OCI-LY3 (cell line): Measurements from ENCODE around the gene PTPRA.

Source experiments
- H2AFZ ChIP-seq: fragments of 200-600, 300-600 bp; shearing (Covaris generic); 2 replicates; pipeline ENCODE4 v1.6.0; 2014; ENCODE audit warnings: antibody characterized with exemption, low read depth, low read length
- H3K27ac ChIP-seq: fragments of 200-600, 300-600 bp; sonication (generic); 2 replicates; pipeline ENCODE4 v1.5.1; 2014; ENCODE audit warnings: mild to moderate bottlenecking, low read length, moderate library complexity, mixed read lengths
- H3K27me3 ChIP-seq: fragments of 200-600, 300-600 bp; sonication (generic); 2 replicates; pipeline ENCODE4 v1.6.1; 2014; ENCODE audit warnings: low read depth, low read length, mixed read lengths
- H3K36me3 ChIP-seq: fragments of 200-600, 300-600 bp; sonication (generic); replicated peaks from 2 replicates; pipeline ENCODE3; 2014; ENCODE audit warnings: low read depth, low read length, mixed read lengths
- H3K4me1 ChIP-seq: fragments of 300-600, 200-600 bp; sonication (generic); 2 replicates; pipeline ENCODE4 v1.6.1; 2014; ENCODE audit warnings: low read length, mixed read lengths
- H3K4me2 ChIP-seq: fragments of 200-600, 300-600 bp; sonication (generic); 2 replicates; pipeline ENCODE4 v1.6.1; 2014; ENCODE audit warnings: low read length, mixed read lengths
- H3K4me3 ChIP-seq: fragments of 300-600, 200-600 bp; sonication (generic); 2 replicates; pipeline ENCODE4 v1.5.1; 2014; ENCODE audit warnings: antibody characterized with exemption, mild to moderate bottlenecking, low read length, moderate library complexity
- H3K79me2 ChIP-seq: fragments of 300-600, 200-600 bp; shearing (Covaris generic); 2 replicates; pipeline ENCODE4 v1.6.1; 2014; ENCODE audit warnings: mild to moderate bottlenecking, low read length, mixed read lengths
- H3K9ac ChIP-seq: fragments of 300-600, 200-600 bp; shearing (Covaris generic); 2 replicates; pipeline ENCODE4 v1.6.0; 2014; ENCODE audit warnings: mild to moderate bottlenecking, low read length, moderate library complexity
- H3K9me3 ChIP-seq: fragments of 200-600, 300-600 bp; shearing (Covaris generic); 2 replicates; pipeline ENCODE4 v1.6.1; 2014; ENCODE audit warnings: low read length, mixed read lengths; ENCODE audit not compliant: insufficient read depth
- H4K20me1 ChIP-seq: fragments of 200-600, 300-600 bp; sonication (generic); 2 replicates; pipeline ENCODE4 v1.6.1; 2016; ENCODE audit warnings: low read length, mixed read lengths; ENCODE audit not compliant: insufficient read depth
- CTCF ChIP-seq: fragments of 200-600, 300-600 bp; sonication (generic); IDR thresholded peaks from 2 replicates; pipeline ENCODE4 v1.5.1; 2014; ENCODE audit warnings: antibody characterized with exemption, low read length, low read depth
- EZH2phosphoT487 ChIP-seq: fragments of 200-600 bp; shearing (Covaris generic); IDR thresholded peaks from 2 replicates; pipeline ENCODE4 v1.6.1; 2018; ENCODE audit warnings: antibody characterized with exemption, mixed run types, low read depth

PTPRA gene

GRCh38 chr20:2866236-2866635, 7.0 kb upstream of the PTPRA start:
- Histone ChIP-seq H3K27ac (no peak overlapping the region), H3K4me1 (peaks cover 4% of the 10 kb centered on the region; the same call in 1 of the 2 replicates), H3K4me3 (no peak overlapping the region), H2AFZ (no peak overlapping the region), H3K4me2 (no peak overlapping the region), H3K9ac (no peak overlapping the region), H3K27me3 (no peaks in the 10 kb centered on the region), H3K36me3 (peaks cover 3% of the 10 kb centered on the region), H3K9me3 (no peaks in the 10 kb centered on the region), H3K79me2 (no peaks in the 10 kb centered on the region), H4K20me1 (no peaks in the 10 kb centered on the region)
- TF ChIP-seq CTCF (no peak), EZH2phosphoT487 (no peak)

GRCh38 chr20:2867081-2867864, 6.0 kb upstream of the PTPRA start:
- Histone ChIP-seq H3K4me2 (no peak overlapping the region), H3K36me3 (peaks cover 3% of the 10 kb centered on the region), H2AFZ (no peak overlapping the region), H3K4me1 (peaks cover 8% of the 10 kb centered on the region), H3K9ac (no peak overlapping the region), H3K9me3 (no peaks in the 10 kb centered on the region), H3K79me2 (no peaks in the 10 kb centered on the region), H3K27me3 (no peaks in the 10 kb centered on the region), H3K4me3 (no peak overlapping the region), H4K20me1 (no peaks in the 10 kb centered on the region), H3K27ac (no peak overlapping the region)
- TF ChIP-seq EZH2phosphoT487: no peak
- TF ChIP-seq CTCF: no peak

- Histone ChIP-seq H3K36me3 (peaks cover 3% of the 10 kb centered on the region), H3K27ac (no peak overlapping the region), H4K20me1 (no peaks in the 10 kb centered on the region), H3K27me3 (no peaks in the 10 kb centered on the region), H3K9me3 (no peaks in the 10 kb centered on the region), H3K4me1 (peaks cover 10% of the 10 kb centered on the region), H2AFZ (no peak overlapping the region), H3K4me3 (no peak overlapping the region), H3K4me2 (no peak overlapping the region), H3K79me2 (peaks cover 9% of the 10 kb centered on the region), H3K9ac (no peak overlapping the region)
- TF ChIP-seq EZH2phosphoT487: no peak
- TF ChIP-seq CTCF: no peak
These were observed 3.9 kb upstream of the PTPRA start for GRCh38 chr20:2869381-2869780.

GRCh38 chr20:2871111-2871465, 2.2 kb upstream of the PTPRA start:
- no peaks in the 10 kb centered on the region for H3K27me3 ChIP-seq
- no peak overlapping the region for H3K9ac ChIP-seq
- no peaks in the 10 kb centered on the region for H3K9me3 ChIP-seq
- H3K4me1 ChIP-seq: peaks cover 15% of the 10 kb centered on the region
- H3K4me2 ChIP-seq: no peak overlapping the region
- H3K4me3 ChIP-seq: no peak overlapping the region
- H3K36me3 ChIP-seq: no peaks in the 10 kb centered on the region
- H2AFZ ChIP-seq: no peak overlapping the region
- peaks cover 26% of the 10 kb centered on the region for H3K79me2 ChIP-seq
- H3K27ac ChIP-seq: no peak overlapping the region
- no peaks in the 10 kb centered on the region for H4K20me1 ChIP-seq
- no peak for TF ChIP-seq CTCF
- TF ChIP-seq EZH2phosphoT487: no peak
